H9 (cell line): ENCODE measurements around the gene OR9Q2. TPM values are rescaled to one million over a fixed set of nuclear protein-coding genes. Genes with fewer than 3 reads are reported as not detected.

ENCODE experiments used
- DNase-seq: peaks from one replicate; pipeline ENCODE4 v3.0.0-alpha.2; 2017
- H2AFZ ChIP-seq: one replicate; pipeline ENCODE4 v1.6.1; 2013; ENCODE audit warnings: mild to moderate bottlenecking, low read length, control low read depth, moderate library complexity
- H2AK5ac ChIP-seq: 2 replicates; pipeline ENCODE4 v1.6.1; 2013; ENCODE audit warnings: low read length, control low read depth, mixed read lengths; ENCODE audit not compliant: insufficient read length
- H2BK120ac ChIP-seq: one replicate; pipeline ENCODE4 v1.6.1; 2013; ENCODE audit warnings: low read depth, mild to moderate bottlenecking, low read length, control low read depth, inconsistent platforms; ENCODE audit not compliant: poor library complexity, severe bottlenecking
- H2BK12ac ChIP-seq: 2 replicates; pipeline ENCODE4 v1.6.1; 2013; ENCODE audit warnings: low read length, control low read depth, mixed read lengths, low read depth; ENCODE audit not compliant: insufficient read length
- H2BK15ac ChIP-seq: 2 replicates; pipeline ENCODE4 v1.6.1; 2013; ENCODE audit warnings: low read depth, low read length, control low read depth
- H2BK20ac ChIP-seq: one replicate; pipeline ENCODE4 v1.6.1; 2013; ENCODE audit warnings: low read depth, mild to moderate bottlenecking, low read length, control low read depth, inconsistent platforms; ENCODE audit not compliant: poor library complexity, severe bottlenecking
- H2BK5ac ChIP-seq: 2 replicates; pipeline ENCODE4 v1.6.1; 2013; ENCODE audit warnings: low read length, control low read depth, mixed read lengths; ENCODE audit not compliant: insufficient read length
- H3K14ac ChIP-seq: 2 replicates; pipeline ENCODE4 v1.6.1; 2013; ENCODE audit warnings: low read length, control low read depth; ENCODE audit not compliant: insufficient read depth
- H3K18ac ChIP-seq: 2 replicates; pipeline ENCODE4 v1.6.1; 2013; ENCODE audit warnings: low read depth, mild to moderate bottlenecking, mixed read lengths, low read length, control low read depth; ENCODE audit not compliant: insufficient read length
- H3K23ac ChIP-seq: 2 replicates; pipeline ENCODE4 v1.6.1; 2013; ENCODE audit warnings: low read length, control low read depth, mixed read lengths, low read depth; ENCODE audit not compliant: insufficient read length
- H3K23me2 ChIP-seq: 2 replicates; pipeline ENCODE4 v1.6.1; 2013; ENCODE audit warnings: low read depth, mild to moderate bottlenecking, mixed read lengths, low read length, control low read depth; ENCODE audit not compliant: insufficient read length, poor library complexity, severe bottlenecking
- H3K27ac ChIP-seq: 2 replicates; pipeline ENCODE4 v1.5.1; 2013; ENCODE audit warnings: low read length, control low read depth, mixed read lengths, low read depth; ENCODE audit not compliant: insufficient read length
- H3K27me3 ChIP-seq: 2 replicates; pipeline ENCODE4 v1.6.1; 2013; ENCODE audit warnings: low read length, control low read depth, inconsistent platforms; ENCODE audit not compliant: insufficient read depth
- H3K4ac ChIP-seq: 2 replicates; pipeline ENCODE4 v1.6.1; 2013; ENCODE audit warnings: low read depth, mild to moderate bottlenecking, control low read depth, inconsistent platforms, low read length, moderate library complexity
- H3K4me1 ChIP-seq: 2 replicates; pipeline ENCODE4 v1.6.1; 2013; ENCODE audit warnings: low read length, control low read depth, inconsistent platforms; ENCODE audit not compliant: insufficient read depth
- H3K4me2 ChIP-seq: 2 replicates; pipeline ENCODE4 v1.6.1; 2013; ENCODE audit warnings: low read length, control low read depth, mixed read lengths; ENCODE audit not compliant: insufficient read length, insufficient read depth
- H3K56ac ChIP-seq: 2 replicates; pipeline ENCODE4 v1.6.1; 2013; ENCODE audit warnings: low read depth, mild to moderate bottlenecking, mixed read lengths, low read length, control low read depth; ENCODE audit not compliant: insufficient read length
- H3K79me1 ChIP-seq: 2 replicates; pipeline ENCODE4 v1.6.1; 2013; ENCODE audit warnings: low read depth, mild to moderate bottlenecking, moderate library complexity, low read length, control low read depth, inconsistent platforms; ENCODE audit not compliant: insufficient read depth, poor library complexity, severe bottlenecking
- H3K79me2 ChIP-seq: 2 replicates; pipeline ENCODE4 v1.6.1; 2013; ENCODE audit warnings: low read length, control low read depth, inconsistent platforms; ENCODE audit not compliant: insufficient read depth
- H3K9ac ChIP-seq: 2 replicates; pipeline ENCODE4 v1.6.1; 2013; ENCODE audit warnings: low read length, control low read depth, mixed read lengths; ENCODE audit not compliant: insufficient read length; ENCODE audit errors: extremely low read depth
- H3K9me3 ChIP-seq: one replicate; pipeline ENCODE4 v1.6.1; 2013; ENCODE audit warnings: low read depth, low read length, inconsistent platforms; ENCODE audit not compliant: control insufficient read depth
- H3T11ph ChIP-seq: one replicate; pipeline ENCODE4 v1.6.1; 2013; ENCODE audit warnings: mild to moderate bottlenecking, low read length, control low read depth, inconsistent platforms
- H4K20me1 ChIP-seq: one replicate; pipeline ENCODE4 v1.6.1; 2013; ENCODE audit not compliant: control insufficient read depth, insufficient read length, insufficient read depth
- H4K5ac ChIP-seq: 2 replicates; pipeline ENCODE4 v1.6.1; 2013; ENCODE audit warnings: low read depth, mild to moderate bottlenecking, mixed read lengths, low read length, control low read depth; ENCODE audit not compliant: insufficient read length
- H4K8ac ChIP-seq: replicated peaks from 2 replicates; pipeline ENCODE4 v1.6.1; 2013; ENCODE audit warnings: low read length, control low read depth, mixed read lengths, low read depth; ENCODE audit not compliant: insufficient read length
- H4K91ac ChIP-seq: 2 replicates; pipeline ENCODE4 v1.6.1; 2013; ENCODE audit warnings: low read depth, mild to moderate bottlenecking, moderate library complexity, mixed read lengths, low read length, control low read depth; ENCODE audit not compliant: insufficient read length
- H3K27ac Mint-ChIP-seq, 3 experiments: 2 replicates in 2 of 3; 3 replicates in 1 of 3; pipeline ENCODE4 v1.8.0; 2020 to 2021; ENCODE audit warnings: mixed read lengths in 3 of 3, mild to moderate bottlenecking in 1 of 3, moderate library complexity in 1 of 3
- H3K27me3 Mint-ChIP-seq: 2 replicates; pipeline ENCODE4 v1.8.0; 2021; ENCODE audit warnings: low read depth, mild to moderate bottlenecking, moderate library complexity, mixed read lengths
- H3K36me3 Mint-ChIP-seq, 3 experiments: 2 replicates in 2 of 3; 3 replicates in 1 of 3; pipeline ENCODE4 v1.8.0; 2020 to 2021; ENCODE audit warnings: low read depth in 3 of 3, mixed read lengths in 3 of 3; ENCODE audit not compliant: insufficient read depth in 1 of 3
- H3K4me1 Mint-ChIP-seq, 2 experiments: 2 replicates each; pipeline ENCODE4 v1.8.0; 2020; ENCODE audit warnings: mixed read lengths in 2 of 2
- H3K4me3 Mint-ChIP-seq, 2 experiments: 2 replicates in 1 of 2; 3 replicates in 1 of 2; pipeline ENCODE4 v1.8.0; 2020 to 2021; ENCODE audit warnings: mild to moderate bottlenecking in 2 of 2, mixed read lengths in 2 of 2, moderate library complexity in 1 of 2
- H3K9me3 Mint-ChIP-seq, 2 experiments: 2 replicates in 1 of 2; 3 replicates in 1 of 2; pipeline ENCODE4 v1.8.0; 2020; ENCODE audit warnings: mild to moderate bottlenecking in 2 of 2, mixed read lengths in 2 of 2, moderate library complexity in 1 of 2
- WGBS: extraction: QIAGEN DNeasy Blood & Tissue Kit; methylation state at CpG from one replicate; pipeline ENCODE4 v1.1.7; 2013; ENCODE audit warnings: missing lambda C conversion rate, low lambda C conversion rate, mixed read lengths; ENCODE audit not compliant: insufficient read length; ENCODE audit errors: extremely low coverage; 5-methylcytosine and 5-hydroxymethylcytosine counted together
- total RNA-seq: library from RNA; stranded (reverse); gene quantifications from 2 replicates; pipeline ENCODE4 v1.2.1, GENCODE V29; 2021
- TF ChIP-seq, protein P1 (sequence below): fragments of 200-600 bp; sonication (generic); conservative IDR thresholded peaks from 3 replicates; pipeline ENCODE4 v1.8.0; 2021; ENCODE audit warnings: antibody characterized with exemption, mild to moderate bottlenecking

The OR9Q2 gene
- total RNA-seq, 1 experiment from 2014 or later, result not detected

DNA sequence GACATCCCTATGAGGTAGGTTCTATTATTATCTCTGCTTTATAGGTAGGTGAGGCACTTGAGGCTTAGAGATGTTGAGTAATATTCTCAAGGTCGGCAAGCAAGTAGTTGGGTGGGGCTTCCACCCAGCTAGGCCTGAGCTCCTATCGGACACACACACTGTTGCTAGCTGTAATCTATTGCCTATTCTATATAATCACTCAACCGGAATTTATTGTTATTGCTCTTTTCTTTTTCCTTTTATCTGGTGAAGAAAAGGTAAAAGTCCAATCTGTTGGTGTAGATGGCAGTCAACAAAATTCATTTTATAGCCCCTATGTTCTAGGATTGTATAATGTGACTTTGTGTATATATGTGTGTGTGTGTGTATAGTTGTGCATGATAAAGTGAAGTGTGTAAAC is 3.4 kb downstream of the OR9Q2 start:
- no peaks in the 10 kb centered on the region for H3K4me1 Mint-ChIP-seq

More for the DNA sequence above, 3.4 kb downstream of the OR9Q2 start:
- TF ChIP-seq, protein P1, sequence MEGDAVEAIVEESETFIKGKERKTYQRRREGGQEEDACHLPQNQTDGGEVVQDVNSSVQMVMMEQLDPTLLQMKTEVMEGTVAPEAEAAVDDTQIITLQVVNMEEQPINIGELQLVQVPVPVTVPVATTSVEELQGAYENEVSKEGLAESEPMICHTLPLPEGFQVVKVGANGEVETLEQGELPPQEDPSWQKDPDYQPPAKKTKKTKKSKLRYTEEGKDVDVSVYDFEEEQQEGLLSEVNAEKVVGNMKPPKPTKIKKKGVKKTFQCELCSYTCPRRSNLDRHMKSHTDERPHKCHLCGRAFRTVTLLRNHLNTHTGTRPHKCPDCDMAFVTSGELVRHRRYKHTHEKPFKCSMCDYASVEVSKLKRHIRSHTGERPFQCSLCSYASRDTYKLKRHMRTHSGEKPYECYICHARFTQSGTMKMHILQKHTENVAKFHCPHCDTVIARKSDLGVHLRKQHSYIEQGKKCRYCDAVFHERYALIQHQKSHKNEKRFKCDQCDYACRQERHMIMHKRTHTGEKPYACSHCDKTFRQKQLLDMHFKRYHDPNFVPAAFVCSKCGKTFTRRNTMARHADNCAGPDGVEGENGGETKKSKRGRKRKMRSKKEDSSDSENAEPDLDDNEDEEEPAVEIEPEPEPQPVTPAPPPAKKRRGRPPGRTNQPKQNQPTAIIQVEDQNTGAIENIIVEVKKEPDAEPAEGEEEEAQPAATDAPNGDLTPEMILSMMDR, result no peak
- Histone ChIP-seq H3K79me1 (no peaks in the 10 kb centered on the region), H2AK5ac (no peak overlapping the region), H4K5ac (no peak overlapping the region), H2BK15ac (no peak overlapping the region), H3K56ac (no peak overlapping the region), H4K91ac (no peak overlapping the region), H3K14ac (no peak overlapping the region), H3K79me2 (no peaks in the 10 kb centered on the region), H3K9me3 (no peaks in the 10 kb centered on the region), H3K27ac (no peak overlapping the region), H3K18ac (no peak overlapping the region), H3K4me2 (no peak overlapping the region), H2AFZ (no peak overlapping the region), H3K23ac (no peak overlapping the region), H4K8ac (no peak overlapping the region), H2BK120ac (no peak overlapping the region), H3K4ac (no peak overlapping the region), H2BK5ac (no peak overlapping the region), H3K23me2 (no peaks in the 10 kb centered on the region), H3T11ph (no peak overlapping the region), H3K27me3 (no peaks in the 10 kb centered on the region), H2BK12ac (no peak overlapping the region), H3K4me1 (no peaks in the 10 kb centered on the region), H2BK20ac (no peak overlapping the region), H3K9ac (no peak overlapping the region), H4K20me1 (no peaks in the 10 kb centered on the region)
- Mint-ChIP-seq H3K9me3 (peaks cover 5 to 12% of the 10 kb centered on the region in 2 experiments; a peak in 2 of 5 replicates), H3K36me3 (peaks cover 0 to 3% (median 0%) of the 10 kb centered on the region in 3 experiments; a peak in 1 of 7 replicates), H3K27ac (no peak overlapping the region), H3K4me3 (no peak overlapping the region), H3K27me3 (peaks cover 2% of the 10 kb centered on the region; the same call in 1 of the 2 replicates)
- no peak for DNase-seq
- WGBS, result no CpG with 5 or more reads among the region's 3 CpGs
